SU-DHL-6 (cell line): ENCODE results near the gene GULP1.

ENCODE experiments used
- CTCF ChIP-seq: fragments of 200-600 bp; sonication (generic); IDR thresholded peaks from one replicate; pipeline ENCODE4 v1.5.1; 2017; ENCODE audit warnings: antibody characterized with exemption, mild to moderate bottlenecking, low read length, moderate library complexity; ENCODE audit not compliant: insufficient read depth, poor library complexity, severe bottlenecking
- EZH2phosphoT487 ChIP-seq: fragments of 200-600 bp; sonication (generic), shearing (Covaris generic); conservative IDR thresholded peaks from 2 replicates; pipeline ENCODE4 v1.6.1; 2018; ENCODE audit warnings: mild to moderate bottlenecking, antibody characterized with exemption, low read length, moderate library complexity, mixed read lengths

GRCh38 chr2:188434018-188434417 is 142.3 kb downstream of the GULP1 start:
- TF ChIP-seq CTCF (no peak), EZH2phosphoT487 (no peak)
